Mucosa of rectum (tissue), 2 donors: ENCODE measurements around the gene GDPD5.

Source experiments
- H3K27ac ChIP-seq, 2 donors: one replicate each; pipeline ENCODE4 v1.7.0; 2013; ENCODE audit warnings: inconsistent platforms in 2 of 2, low read depth in 2 of 2, low read length in 2 of 2
- H3K27me3 ChIP-seq, 2 donors: one replicate each; pipeline ENCODE4 v1.7.0; 2013; ENCODE audit warnings: low read length in 2 of 2; ENCODE audit not compliant: control insufficient read depth in 2 of 2, insufficient read depth in 2 of 2
- H3K36me3 ChIP-seq, 2 donors: one replicate each; pipeline ENCODE4 v1.7.0; 2013; ENCODE audit warnings: low read length in 2 of 2; ENCODE audit not compliant: control insufficient read depth in 2 of 2, insufficient read depth in 2 of 2
- H3K4me1 ChIP-seq, 2 donors: one replicate each; pipeline ENCODE4 v1.7.0; 2013; ENCODE audit warnings: low read length in 2 of 2, mild to moderate bottlenecking in 1 of 2; ENCODE audit not compliant: control insufficient read depth in 2 of 2, insufficient read depth in 2 of 2
- H3K4me3 ChIP-seq, 2 donors: one replicate each; pipeline ENCODE4 v1.7.0; 2013; ENCODE audit warnings: low read length in 2 of 2
- H3K9ac ChIP-seq, 2 donors: one replicate each; pipeline ENCODE4 v1.7.0; 2013; ENCODE audit warnings: low read length in 2 of 2, low read depth in 1 of 2, mild to moderate bottlenecking in 1 of 2
- H3K9me3 ChIP-seq, 2 donors: one replicate each; pipeline ENCODE4 v1.7.0; 2013; ENCODE audit warnings: low read length in 2 of 2; ENCODE audit not compliant: control insufficient read depth in 2 of 2
- donor health status: healthy.
- donor health status: Normal muscosa, but diverticular disease.

Gene GDPD5

DNA sequence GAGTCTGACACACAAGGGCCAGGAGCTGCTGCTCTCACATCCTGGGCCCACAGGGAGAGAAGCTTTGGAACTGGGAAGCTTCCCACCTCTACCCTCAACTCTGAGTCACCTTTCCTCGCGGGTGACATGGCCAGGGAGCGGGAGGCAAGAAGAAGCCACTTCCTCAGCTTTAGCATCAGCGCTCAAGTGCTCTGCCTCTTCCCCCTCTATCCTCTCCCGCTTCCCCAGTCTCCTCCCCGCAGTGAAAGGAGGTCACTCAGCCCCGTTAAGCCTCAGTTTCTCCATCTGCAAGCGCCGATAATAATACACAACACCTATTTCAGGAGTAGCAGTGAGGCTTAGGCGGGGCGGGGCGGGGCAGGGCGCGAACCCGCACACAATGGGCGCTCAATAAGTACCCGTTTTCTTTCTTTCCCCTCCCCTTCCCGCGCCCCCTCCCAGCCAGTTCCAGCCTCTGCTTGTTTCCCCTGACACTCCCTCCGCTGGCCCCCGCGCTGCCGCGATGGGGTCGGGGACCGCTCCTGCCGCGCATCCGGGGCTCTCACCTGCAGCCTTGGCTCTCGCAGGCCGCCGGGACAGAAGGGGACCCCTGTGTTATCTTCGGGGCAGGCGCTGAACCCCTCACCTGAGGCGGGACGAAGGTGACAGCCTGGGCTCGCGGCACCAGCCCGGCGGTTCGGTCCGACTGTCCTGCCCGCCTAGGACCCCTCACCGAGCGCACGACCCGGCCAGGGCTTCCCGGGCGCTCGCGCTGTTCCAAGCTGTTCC, 892 bp downstream of the GDPD5 start:
- Histone ChIP-seq H3K36me3 (no peaks in the 10 kb centered on the region), H3K27ac (no peak overlapping the region), H3K4me3 (peak overlapping the region; percentile 66 to 70), H3K4me1 (peaks cover 4 to 11% of the 10 kb centered on the region in 2 donors), H3K9me3 (no peaks in the 10 kb centered on the region), H3K9ac (peak overlapping the region; percentile 14 to 61), H3K27me3 (peaks cover 8 to 10% of the 10 kb centered on the region in 2 donors)

DNA sequence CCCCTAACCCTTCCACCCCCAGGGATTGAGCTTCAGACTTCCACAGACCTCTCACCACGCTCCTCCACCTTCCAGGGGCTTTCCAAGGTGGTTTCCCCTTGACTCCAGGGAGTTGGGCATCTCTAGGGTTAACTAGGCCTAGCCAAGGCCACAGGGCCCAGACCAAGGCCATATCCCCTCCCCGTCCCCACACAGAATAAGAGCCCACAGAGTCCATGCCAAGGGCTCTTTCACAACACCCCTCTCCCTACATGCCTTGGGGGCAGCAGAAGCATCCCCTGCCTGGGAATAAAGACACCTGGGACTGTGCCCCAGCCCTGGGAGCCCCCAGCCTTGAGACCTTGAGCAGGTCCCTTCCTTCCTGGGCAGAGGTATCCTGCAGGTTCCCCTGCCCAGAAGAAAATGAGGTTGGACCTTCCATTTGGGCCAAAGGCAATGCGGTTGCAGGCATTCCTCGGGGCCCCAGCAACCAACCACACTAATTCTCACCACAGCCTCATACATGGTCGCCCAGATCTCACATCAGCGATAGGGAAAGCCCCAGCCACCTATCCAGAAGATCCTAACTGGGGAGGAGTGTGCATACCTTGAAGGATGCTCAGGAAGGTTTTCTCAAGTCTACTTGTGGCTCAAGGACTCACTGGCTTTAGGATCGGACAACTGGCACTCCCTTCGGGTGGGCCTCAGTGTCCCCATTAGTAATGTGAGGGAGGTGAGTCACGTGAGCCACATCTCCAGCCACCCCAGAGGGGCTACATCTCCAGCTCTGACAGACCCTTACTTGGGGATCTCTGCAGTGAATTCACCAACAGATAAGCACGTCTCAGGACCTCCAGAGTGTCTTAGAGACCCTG, 1.7 kb downstream of the GDPD5 start:
- peaks cover 8 to 10% of the 10 kb centered on the region in 2 donors for H3K27me3 ChIP-seq
- no peaks in the 10 kb centered on the region for H3K36me3 ChIP-seq
- peaks cover 4 to 11% of the 10 kb centered on the region in 2 donors for H3K4me1 ChIP-seq
- no peaks in the 10 kb centered on the region for H3K9me3 ChIP-seq
- H3K4me3 ChIP-seq: peak overlapping the region in 1 of 2 donors; percentile 70
- H3K27ac ChIP-seq: no peak overlapping the region
- peak overlapping the region in 1 of 2 donors; percentile 2 for H3K9ac ChIP-seq

DNA sequence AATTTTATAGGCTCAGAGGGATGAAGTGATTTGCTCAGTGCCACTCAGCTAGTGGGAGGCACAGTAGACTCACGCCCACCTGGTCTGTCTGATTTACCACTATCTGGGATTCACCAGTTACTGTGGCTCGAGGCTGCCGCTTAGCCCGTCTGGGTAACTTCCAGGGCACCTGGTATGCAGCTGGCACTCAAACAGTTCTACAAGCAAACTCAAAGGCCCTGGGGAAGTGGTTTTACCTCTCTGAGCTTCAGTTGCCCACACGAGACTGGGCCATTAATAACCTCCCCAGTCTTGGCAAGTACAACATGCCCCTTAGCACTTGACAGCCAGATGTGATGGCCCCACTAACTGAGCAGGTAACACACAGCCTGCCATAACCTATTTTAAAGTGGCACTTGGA, 2.6 kb downstream of the GDPD5 start:
- H3K27me3 ChIP-seq: peaks cover 8% of the 10 kb centered on the region in 2 donors
- H3K36me3 ChIP-seq: no peaks in the 10 kb centered on the region
- no peaks in the 10 kb centered on the region for H3K9me3 ChIP-seq
- no peak overlapping the region for H3K9ac ChIP-seq
- no peak overlapping the region for H3K4me3 ChIP-seq
- H3K4me1 ChIP-seq: peaks cover 4 to 11% of the 10 kb centered on the region in 2 donors
- H3K27ac ChIP-seq: no peak overlapping the region

- no peak overlapping the region for H3K27ac ChIP-seq
- no peaks in the 10 kb centered on the region for H3K36me3 ChIP-seq
- peaks cover 5 to 8% of the 10 kb centered on the region in 2 donors for H3K27me3 ChIP-seq
- H3K9me3 ChIP-seq: no peaks in the 10 kb centered on the region
- H3K9ac ChIP-seq: no peak overlapping the region
- H3K4me1 ChIP-seq: peaks cover 6 to 11% of the 10 kb centered on the region in 2 donors
- H3K4me3 ChIP-seq: no peak overlapping the region
Observed at GRCh38 chr11:75522286-75523044, 3.3 kb downstream of the GDPD5 start.

DNA sequence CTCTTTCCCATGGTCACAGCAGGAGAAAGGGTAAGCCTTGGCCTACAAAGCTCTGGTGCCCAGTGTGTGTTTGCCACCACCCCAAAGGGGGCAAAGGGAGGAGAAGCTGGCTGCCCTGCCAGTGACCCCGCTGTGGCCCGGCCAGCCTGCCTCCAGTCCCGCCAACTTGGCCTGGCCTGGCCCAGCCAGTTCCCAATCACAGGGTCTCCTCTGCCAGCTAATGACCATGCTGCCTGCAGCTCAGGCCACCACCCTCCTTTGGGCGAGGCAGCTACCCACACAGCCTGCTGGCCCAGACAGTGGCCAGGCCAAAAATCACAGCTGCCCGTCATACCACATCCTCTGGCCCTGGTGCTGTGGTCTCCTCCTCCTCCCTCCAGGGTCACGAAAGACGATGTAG, 5.1 kb downstream of the GDPD5 start:
- Histone ChIP-seq H3K4me3 (no peak overlapping the region), H3K27ac (no peak overlapping the region), H3K9ac (no peak overlapping the region), H3K36me3 (no peaks in the 10 kb centered on the region), H3K27me3 (peaks cover 5 to 8% of the 10 kb centered on the region in 2 donors), H3K9me3 (no peaks in the 10 kb centered on the region), H3K4me1 (peaks cover 6 to 8% of the 10 kb centered on the region in 2 donors)

- Histone ChIP-seq H3K4me3 (no peak overlapping the region), H3K36me3 (no peaks in the 10 kb centered on the region), H3K9ac (no peak overlapping the region), H3K4me1 (peaks cover under 1 to 2% of the 10 kb centered on the region in 2 donors), H3K27me3 (peaks cover 1 to 4% of the 10 kb centered on the region in 2 donors), H3K27ac (no peak overlapping the region), H3K9me3 (no peaks in the 10 kb centered on the region)
Observed at GRCh38 chr11:75518771-75519653, 6.7 kb downstream of the GDPD5 start.

DNA sequence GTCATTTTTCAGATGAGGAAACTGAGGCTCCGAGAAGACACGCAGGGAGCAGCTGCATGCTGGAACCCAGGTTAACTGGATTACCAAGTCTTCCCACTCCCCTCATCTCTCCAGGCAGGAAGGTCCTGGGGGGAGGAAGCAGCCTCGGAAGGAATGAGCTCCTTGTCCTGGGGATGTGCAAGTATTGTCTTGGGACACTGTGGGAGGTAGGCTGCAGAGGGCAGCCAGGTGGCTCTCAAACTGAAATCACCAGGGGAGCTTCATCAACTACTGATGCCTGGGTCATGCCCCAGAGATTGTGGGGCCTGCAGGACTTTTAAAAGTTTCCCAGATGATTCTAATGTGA, 7.6 kb downstream of the GDPD5 start:
- H3K27me3 ChIP-seq: no peaks in the 10 kb centered on the region
- H3K4me1 ChIP-seq: peaks cover 0 to 2% of the 10 kb centered on the region in 2 donors
- no peak overlapping the region for H3K9ac ChIP-seq
- no peak overlapping the region for H3K4me3 ChIP-seq
- H3K27ac ChIP-seq: no peak overlapping the region
- no peaks in the 10 kb centered on the region for H3K36me3 ChIP-seq
- H3K9me3 ChIP-seq: no peaks in the 10 kb centered on the region

DNA sequence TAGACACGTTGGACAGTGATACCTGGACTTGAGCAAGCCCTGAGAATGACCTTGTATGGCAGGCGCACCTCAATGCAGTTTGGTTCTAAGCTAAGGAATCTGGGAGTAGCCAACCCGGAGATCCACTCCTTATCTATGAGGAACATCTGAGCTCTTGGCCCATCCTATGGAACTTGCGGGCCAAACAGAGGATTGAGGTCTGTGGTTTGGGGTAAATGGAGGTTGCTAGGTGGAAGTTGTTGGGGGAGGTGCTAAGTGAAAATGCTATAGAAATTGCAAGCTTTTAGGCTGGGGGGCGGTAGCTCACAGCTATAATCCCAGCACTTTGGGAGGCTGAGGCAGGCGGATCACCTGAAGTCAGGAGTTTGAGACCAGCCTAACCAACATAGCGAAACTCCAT, 8.9 kb downstream of the GDPD5 start:
- H3K36me3 ChIP-seq: no peaks in the 10 kb centered on the region
- H3K9me3 ChIP-seq: no peaks in the 10 kb centered on the region
- H3K27ac ChIP-seq: no peak overlapping the region
- peaks cover 0 to 2% of the 10 kb centered on the region in 2 donors for H3K4me1 ChIP-seq
- no peaks in the 10 kb centered on the region for H3K27me3 ChIP-seq
- no peak overlapping the region for H3K9ac ChIP-seq
- H3K4me3 ChIP-seq: no peak overlapping the region

DNA sequence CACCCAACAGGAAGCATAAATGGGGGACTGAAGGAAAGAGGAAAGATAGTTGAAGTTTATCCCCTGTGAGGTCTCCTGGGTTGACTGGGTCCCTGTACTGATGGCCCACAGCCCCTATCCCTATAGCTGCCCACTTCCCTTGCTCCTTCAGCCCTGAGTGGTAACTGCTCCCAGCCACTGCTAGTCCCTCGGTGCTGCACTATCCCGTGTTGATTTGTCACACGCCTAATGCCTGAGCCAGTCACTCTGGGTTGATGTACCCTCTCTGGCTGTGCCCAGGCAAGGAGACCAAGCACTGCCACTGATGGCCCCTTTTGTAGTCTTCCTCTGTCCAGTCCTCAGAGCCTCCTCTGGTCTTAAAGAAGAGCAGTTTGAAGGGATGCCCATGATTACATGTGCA, 9.6 kb downstream of the GDPD5 start:
- H3K27ac ChIP-seq: no peak overlapping the region
- H3K4me1 ChIP-seq: peaks cover 0 to 2% of the 10 kb centered on the region in 2 donors
- no peak overlapping the region for H3K4me3 ChIP-seq
- no peaks in the 10 kb centered on the region for H3K9me3 ChIP-seq
- no peaks in the 10 kb centered on the region for H3K27me3 ChIP-seq
- no peaks in the 10 kb centered on the region for H3K36me3 ChIP-seq
- no peak overlapping the region for H3K9ac ChIP-seq
